A673 (cell line): Measurements from ENCODE around the gene HOXD1. TPM values are rescaled to one million over a fixed set of nuclear protein-coding genes. Genes with fewer than 3 reads are reported as not detected.

Source experiments
- BruUV-seq: library from RNA; stranded (reverse); fragments of 400-500 nt; replicated peaks from 2 replicates; lab custom pipeline; 2021; lab: Mats Ljungman, UMichigan
- CTCF ChIA-PET: fragments of 300-600 bp; sonication (Branson Sonifier 250); formaldehyde crosslinking; loops from one replicate; lab custom pipeline; 2022; ENCODE audit warnings: antibody characterized with exemption; lab: Charles Lee
- POLR2A ChIA-PET: fragments of 300-600 bp; sonication (Branson Sonifier 250); formaldehyde crosslinking; loops from one replicate; lab custom pipeline; 2022; ENCODE audit warnings: antibody characterized with exemption; ENCODE audit not compliant: low non-redundant PET; lab: Charles Lee
- DNase-seq: peaks from one replicate; pipeline ENCODE4 v3.0.0-alpha.2; 2015; ENCODE audit warnings: low spot score
- H3K27ac ChIP-seq: fragments of 200-600 bp; sonication (generic); 2 replicates; pipeline ENCODE4 v1.5.1; 2016; ENCODE audit warnings: mixed run types, low read depth, mild to moderate bottlenecking, mixed read lengths, antibody characterized with exemption, low read length; ENCODE audit not compliant: poor library complexity, severe bottlenecking
- H3K27me3 ChIP-seq: fragments of 200-600 bp; sonication (generic); replicated peaks from 2 replicates; pipeline ENCODE4 v1.6.1; 2017; ENCODE audit warnings: mixed run types, low read depth, mild to moderate bottlenecking, mixed read lengths, antibody characterized with exemption, low read length; ENCODE audit not compliant: insufficient read depth, poor library complexity
- H3K36me3 ChIP-seq: fragments of 200-600 bp; sonication (generic); 2 replicates; pipeline ENCODE4 v1.6.1; 2016; ENCODE audit warnings: mixed run types, mild to moderate bottlenecking, mixed read lengths, antibody characterized with exemption, low read length; ENCODE audit not compliant: insufficient read depth, poor library complexity, severe bottlenecking
- H3K4me1 ChIP-seq: fragments of 200-600 bp; sonication (generic); 2 replicates; pipeline ENCODE4 v1.6.1; 2017; ENCODE audit warnings: mixed run types, mild to moderate bottlenecking, mixed read lengths, antibody characterized with exemption, low read length; ENCODE audit not compliant: insufficient read depth, poor library complexity, severe bottlenecking
- H3K4me3 ChIP-seq: fragments of 200-600 bp; sonication (generic); 2 replicates; pipeline ENCODE4 v1.5.1; 2016; ENCODE audit warnings: low read depth, mixed run types, mild to moderate bottlenecking, mixed read lengths, low read length; ENCODE audit not compliant: poor library complexity, severe bottlenecking
- H3K9me3 ChIP-seq: fragments of 200-600 bp; sonication (generic); 2 replicates; pipeline ENCODE4 v1.6.1; 2016; ENCODE audit warnings: mixed run types, low read depth, mild to moderate bottlenecking, mixed read lengths, antibody characterized with exemption, low read length; ENCODE audit not compliant: poor library complexity, severe bottlenecking
- EZH2 ChIP-seq: fragments of 200-600 bp; sonication (generic); IDR thresholded peaks from 2 replicates; pipeline ENCODE4 v1.6.1; 2017; ENCODE audit warnings: borderline replicate concordance, low read depth, mild to moderate bottlenecking, mixed read lengths, antibody characterized with exemption, low read length; ENCODE audit not compliant: poor library complexity, severe bottlenecking
- intact Hi-C: fragments of 100-400 bp; cut with micrococcal nuclease; formaldehyde crosslinking; loops from one replicate; pipeline ENCODE4 v1.10.0; 2022; ENCODE audit not compliant: unreplicated experiment
- total RNA-seq: library from RNA; stranded (reverse); gene quantifications from 2 replicates; pipeline ENCODE4 v1.2.3, GENCODE V29; 2021
- TF ChIP-seq, protein P1 (sequence below): fragments of 300-800, 200-600 bp; sonication (generic); conservative IDR thresholded peaks from 2 replicates; pipeline ENCODE4 v1.5.1; 2017; ENCODE audit warnings: low read depth, mild to moderate bottlenecking, antibody characterized with exemption, low read length, moderate library complexity, mixed read lengths

Gene HOXD1
- total RNA-seq, 1 experiment from 2014 or later = not detected

GRCh38 chr2:176155356-176156044 lies 33.0 kb upstream of the HOXD1 start:
- ChIA-PET POLR2A (no interaction called here), CTCF (interaction anchor here (0.6 kb wide), 1 partner anchor 1569 kb away, joined by 5 read pairs; no protein-coding TSS in a partner anchor)
- no TSS peak for BruUV-seq
- Histone ChIP-seq H3K36me3 (peaks cover 63% of the 10 kb centered on the region), H3K27ac (no peak overlapping the region), H3K27me3 (no peaks in the 10 kb centered on the region), H3K4me3 (no peak overlapping the region), H3K4me1 (peaks cover 25% of the 10 kb centered on the region), H3K9me3 (no peaks in the 10 kb centered on the region)
- DNase-seq = no peak
- TF ChIP-seq, protein P1, sequence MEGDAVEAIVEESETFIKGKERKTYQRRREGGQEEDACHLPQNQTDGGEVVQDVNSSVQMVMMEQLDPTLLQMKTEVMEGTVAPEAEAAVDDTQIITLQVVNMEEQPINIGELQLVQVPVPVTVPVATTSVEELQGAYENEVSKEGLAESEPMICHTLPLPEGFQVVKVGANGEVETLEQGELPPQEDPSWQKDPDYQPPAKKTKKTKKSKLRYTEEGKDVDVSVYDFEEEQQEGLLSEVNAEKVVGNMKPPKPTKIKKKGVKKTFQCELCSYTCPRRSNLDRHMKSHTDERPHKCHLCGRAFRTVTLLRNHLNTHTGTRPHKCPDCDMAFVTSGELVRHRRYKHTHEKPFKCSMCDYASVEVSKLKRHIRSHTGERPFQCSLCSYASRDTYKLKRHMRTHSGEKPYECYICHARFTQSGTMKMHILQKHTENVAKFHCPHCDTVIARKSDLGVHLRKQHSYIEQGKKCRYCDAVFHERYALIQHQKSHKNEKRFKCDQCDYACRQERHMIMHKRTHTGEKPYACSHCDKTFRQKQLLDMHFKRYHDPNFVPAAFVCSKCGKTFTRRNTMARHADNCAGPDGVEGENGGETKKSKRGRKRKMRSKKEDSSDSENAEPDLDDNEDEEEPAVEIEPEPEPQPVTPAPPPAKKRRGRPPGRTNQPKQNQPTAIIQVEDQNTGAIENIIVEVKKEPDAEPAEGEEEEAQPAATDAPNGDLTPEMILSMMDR = no peak
- TF ChIP-seq EZH2 = no peak
- intact Hi-C loops = loop anchor here (5.0 kb wide), 1 partner anchor 302 kb away; no protein-coding TSS in a partner anchor

GRCh38 chr2:176156301-176156806 lies 32.1 kb upstream of the HOXD1 start:
- BruUV-seq = no TSS peak
- Histone ChIP-seq H3K4me1 (peaks cover 28% of the 10 kb centered on the region), H3K9me3 (no peaks in the 10 kb centered on the region), H3K4me3 (no peak overlapping the region), H3K27me3 (no peaks in the 10 kb centered on the region), H3K27ac (no peak overlapping the region), H3K36me3 (peaks cover 54% of the 10 kb centered on the region)
- ChIA-PET CTCF (no interaction called here), POLR2A (no interaction called here)
- intact Hi-C loops = loop anchor here (5.0 kb wide), 1 partner anchor 301 kb away; no protein-coding TSS in a partner anchor
- DNase-seq = no peak
- TF ChIP-seq, protein P1 = no peak
- no peak for TF ChIP-seq EZH2

- Histone ChIP-seq H3K4me3 (peak within 1 kb of the TSS; percentile 48), H3K36me3 (peaks cover 48% of the 10 kb centered on the region), H3K9me3 (no peaks in the 10 kb centered on the region), H3K4me1 (peaks cover 28% of the 10 kb centered on the region), H3K27me3 (no peaks in the 10 kb centered on the region), H3K27ac (peak within 1 kb of the TSS; percentile 85)
- no peak for DNase-seq
- TF ChIP-seq, protein P1 = no peak
- TF ChIP-seq EZH2 = no peak
- CTCF ChIA-PET = no interaction called here
- intact Hi-C loops = loop anchor here (5.0 kb wide), 1 partner anchor 300 kb away; no protein-coding TSS in a partner anchor
- no TSS peak for BruUV-seq
- POLR2A ChIA-PET = no interaction called here
Measured at GRCh38 chr2:176156807-176157498, 31.5 kb upstream of the HOXD1 start, which contains the start of gene HOXD3. Gene HOXD3, plus strand, starts transcription at chr2:176157307. Its CDS starts 11,808 bp downstream, at chr2:176169115.
